NB4 (cell line): Measurements from ENCODE around the gene KRTAP3-1.

Experiments used
- CTCF ChIP-seq: IDR thresholded peaks from one replicate; pipeline ENCODE4 v1.5.1; 2012; ENCODE audit warnings: low read depth, low read length
- POLR2A ChIP-seq: IDR thresholded peaks from 2 replicates; pipeline ENCODE4 v1.6.1; 2011; ENCODE audit warnings: mild to moderate bottlenecking; ENCODE audit not compliant: insufficient read length; ENCODE audit errors: extremely low read depth
- TF ChIP-seq, protein P1 (sequence below): IDR thresholded peaks from 2 replicates; pipeline ENCODE4 v1.6.1; 2011; ENCODE audit warnings: low read depth, low read length

- TF ChIP-seq CTCF: no peak
- TF ChIP-seq, protein P1, sequence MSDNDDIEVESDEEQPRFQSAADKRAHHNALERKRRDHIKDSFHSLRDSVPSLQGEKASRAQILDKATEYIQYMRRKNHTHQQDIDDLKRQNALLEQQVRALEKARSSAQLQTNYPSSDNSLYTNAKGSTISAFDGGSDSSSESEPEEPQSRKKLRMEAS: no peak
- no peak for TF ChIP-seq POLR2A
Measured at GRCh38 chr17:40993084-40993483, 15.8 kb downstream of the KRTAP3-1 start.
